Activated naive CD4-positive, alpha-beta T cell treated with anti-CD3 and anti-CD28 coated beads, Interleukin-2, amount 50 U/mL, for 24 hours (primary cell): ENCODE results near the gene SLC2A13.

Experiments
- H3K27ac Mint-ChIP-seq: one replicate; pipeline ENCODE4 v1.8.0; 2021; ENCODE audit warnings: mild to moderate bottlenecking, mixed read lengths
- H3K27me3 Mint-ChIP-seq: one replicate; pipeline ENCODE4 v1.8.0; 2021; ENCODE audit warnings: mixed read lengths
- H3K36me3 Mint-ChIP-seq: one replicate; pipeline ENCODE4 v1.8.0; 2021; ENCODE audit warnings: mixed read lengths
- H3K4me1 Mint-ChIP-seq: one replicate; pipeline ENCODE4 v1.8.0; 2021; ENCODE audit warnings: mixed read lengths
- H3K4me3 Mint-ChIP-seq: one replicate; pipeline ENCODE4 v1.8.0; 2021; ENCODE audit warnings: mild to moderate bottlenecking, mixed read lengths
- H3K9me3 Mint-ChIP-seq: one replicate; pipeline ENCODE4 v1.8.0; 2021; ENCODE audit warnings: mixed read lengths

Gene SLC2A13

DNA sequence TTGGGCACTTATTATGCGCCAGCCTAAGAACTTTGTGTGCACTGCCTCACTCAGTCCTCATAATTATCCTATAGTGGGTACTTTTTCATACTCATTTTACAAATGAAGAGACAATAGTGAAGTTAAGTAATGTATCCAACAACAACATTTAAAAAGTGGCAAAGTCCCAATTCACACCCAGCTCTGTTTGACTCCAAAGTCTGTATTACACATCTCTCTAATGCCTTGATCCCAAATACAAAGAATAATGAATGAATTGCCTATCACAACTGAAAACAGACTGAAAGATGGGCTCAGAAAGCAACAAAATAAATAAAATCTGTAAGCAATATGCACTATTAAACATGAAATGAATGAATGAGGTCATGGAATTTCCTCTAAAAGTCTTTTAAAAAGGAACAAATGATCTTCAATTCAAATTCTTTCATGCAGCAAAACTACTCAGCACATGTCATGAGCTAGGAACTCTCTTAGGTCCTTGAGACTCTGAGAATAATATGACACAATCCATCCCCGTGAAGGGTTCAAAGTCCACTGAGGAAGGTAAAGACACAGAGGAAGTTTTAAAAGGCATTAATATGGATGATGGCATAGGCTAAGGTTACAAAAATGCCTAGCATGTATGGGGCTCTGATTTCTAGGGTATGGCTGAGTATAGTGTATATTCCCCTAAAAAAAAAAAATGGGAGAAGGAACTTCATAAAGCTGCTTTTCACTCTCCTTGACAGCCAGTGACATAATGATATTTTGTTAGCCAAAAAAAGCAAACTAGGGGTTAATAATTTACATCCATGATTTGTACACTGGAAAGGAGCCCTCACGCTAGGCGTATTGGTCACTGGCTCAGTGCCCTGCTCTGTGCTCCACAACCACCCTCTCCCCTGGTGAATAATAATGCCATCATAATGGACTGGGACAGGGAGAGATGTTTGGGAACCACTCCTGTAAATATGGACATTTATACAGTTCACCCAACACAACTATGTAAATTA is 103.4 kb downstream of the SLC2A13 start:
- no peaks in the 10 kb centered on the region for H3K27me3 Mint-ChIP-seq
- no peak overlapping the region for H3K27ac Mint-ChIP-seq
- no peaks in the 10 kb centered on the region for H3K4me1 Mint-ChIP-seq
- peaks cover 10% of the 10 kb centered on the region for H3K36me3 Mint-ChIP-seq
- no peak overlapping the region for H3K4me3 Mint-ChIP-seq
- H3K9me3 Mint-ChIP-seq, result peaks cover 14% of the 10 kb centered on the region

GRCh38 chr12:40001406-40001805 is 104.5 kb downstream of the SLC2A13 start:
- Mint-ChIP-seq H3K9me3 (peaks cover 14% of the 10 kb centered on the region), H3K36me3 (peaks cover 15% of the 10 kb centered on the region), H3K27ac (no peak overlapping the region), H3K4me3 (no peak overlapping the region), H3K27me3 (no peaks in the 10 kb centered on the region), H3K4me1 (no peaks in the 10 kb centered on the region)

- H3K9me3 Mint-ChIP-seq, result peaks cover 14% of the 10 kb centered on the region
- H3K27ac Mint-ChIP-seq, result no peak overlapping the region
- H3K36me3 Mint-ChIP-seq, result peaks cover 15% of the 10 kb centered on the region
- no peaks in the 10 kb centered on the region for H3K4me1 Mint-ChIP-seq
- no peaks in the 10 kb centered on the region for H3K27me3 Mint-ChIP-seq
- no peak overlapping the region for H3K4me3 Mint-ChIP-seq
Measured at GRCh38 chr12:40000884-40001283, 105.0 kb downstream of the SLC2A13 start.

GRCh38 chr12:39993268-39993667 is 112.6 kb downstream of the SLC2A13 start:
- peaks cover 1% of the 10 kb centered on the region for H3K27me3 Mint-ChIP-seq
- no peak overlapping the region for H3K27ac Mint-ChIP-seq
- peaks cover under 1% of the 10 kb centered on the region for H3K9me3 Mint-ChIP-seq
- H3K4me3 Mint-ChIP-seq, result no peak overlapping the region
- H3K36me3 Mint-ChIP-seq, result peaks cover 4% of the 10 kb centered on the region
- H3K4me1 Mint-ChIP-seq, result no peaks in the 10 kb centered on the region

GRCh38 chr12:39990122-39991101 is 115.5 kb downstream of the SLC2A13 start:
- Mint-ChIP-seq H3K9me3 (no peaks in the 10 kb centered on the region), H3K4me3 (no peak overlapping the region), H3K4me1 (no peaks in the 10 kb centered on the region), H3K27ac (no peak overlapping the region), H3K27me3 (no peaks in the 10 kb centered on the region), H3K36me3 (no peaks in the 10 kb centered on the region)

- no peaks in the 10 kb centered on the region for H3K27me3 Mint-ChIP-seq
- no peaks in the 10 kb centered on the region for H3K4me1 Mint-ChIP-seq
- no peaks in the 10 kb centered on the region for H3K36me3 Mint-ChIP-seq
- H3K4me3 Mint-ChIP-seq, result no peak overlapping the region
- H3K9me3 Mint-ChIP-seq, result no peaks in the 10 kb centered on the region
- no peak overlapping the region for H3K27ac Mint-ChIP-seq
Measured at GRCh38 chr12:39989501-39989900, 116.4 kb downstream of the SLC2A13 start.

DNA sequence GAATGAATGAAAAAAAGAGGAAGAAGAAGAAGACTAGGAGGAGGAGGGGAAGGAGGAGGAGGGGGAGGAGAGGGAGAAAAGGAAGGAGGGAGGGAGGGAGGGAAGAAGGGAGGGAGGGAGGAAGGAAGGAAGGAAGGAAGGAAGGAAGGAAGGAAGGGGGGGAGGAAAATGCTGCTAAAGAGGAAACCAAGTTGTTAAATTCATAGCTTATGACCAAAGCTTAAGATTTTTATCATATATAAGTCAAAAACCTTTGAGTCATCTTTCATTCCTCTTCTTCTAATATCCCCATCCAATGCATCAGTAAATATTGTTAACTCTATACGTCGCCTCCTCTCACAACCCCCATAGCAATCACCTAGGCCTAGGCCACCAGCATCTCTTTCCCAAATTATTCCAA is 117.3 kb downstream of the SLC2A13 start:
- H3K27me3 Mint-ChIP-seq, result no peaks in the 10 kb centered on the region
- H3K36me3 Mint-ChIP-seq, result no peaks in the 10 kb centered on the region
- no peak overlapping the region for H3K4me3 Mint-ChIP-seq
- no peak overlapping the region for H3K27ac Mint-ChIP-seq
- H3K9me3 Mint-ChIP-seq, result no peaks in the 10 kb centered on the region
- H3K4me1 Mint-ChIP-seq, result no peaks in the 10 kb centered on the region

- Mint-ChIP-seq H3K36me3 (no peaks in the 10 kb centered on the region), H3K4me1 (no peaks in the 10 kb centered on the region), H3K4me3 (no peak overlapping the region), H3K27me3 (no peaks in the 10 kb centered on the region), H3K27ac (no peak overlapping the region), H3K9me3 (no peaks in the 10 kb centered on the region)
Measured at GRCh38 chr12:39986674-39987073, 119.2 kb downstream of the SLC2A13 start.

GRCh38 chr12:39984670-39985069 is 121.2 kb downstream of the SLC2A13 start:
- no peaks in the 10 kb centered on the region for H3K9me3 Mint-ChIP-seq
- H3K27ac Mint-ChIP-seq, result no peak overlapping the region
- H3K4me3 Mint-ChIP-seq, result no peak overlapping the region
- no peaks in the 10 kb centered on the region for H3K4me1 Mint-ChIP-seq
- no peaks in the 10 kb centered on the region for H3K36me3 Mint-ChIP-seq
- H3K27me3 Mint-ChIP-seq, result no peaks in the 10 kb centered on the region

- Mint-ChIP-seq H3K4me1 (no peaks in the 10 kb centered on the region), H3K4me3 (no peak overlapping the region), H3K9me3 (no peaks in the 10 kb centered on the region), H3K36me3 (peaks cover 2% of the 10 kb centered on the region), H3K27me3 (no peaks in the 10 kb centered on the region), H3K27ac (no peak overlapping the region)
Measured at GRCh38 chr12:39975374-39975918, 130.4 kb downstream of the SLC2A13 start.

GRCh38 chr12:39972119-39972518 is 133.8 kb downstream of the SLC2A13 start:
- Mint-ChIP-seq H3K27me3 (no peaks in the 10 kb centered on the region), H3K9me3 (no peaks in the 10 kb centered on the region), H3K4me1 (no peaks in the 10 kb centered on the region), H3K36me3 (peaks cover 2% of the 10 kb centered on the region), H3K4me3 (no peak overlapping the region), H3K27ac (no peak overlapping the region)

GRCh38 chr12:39971348-39971747 is 134.5 kb downstream of the SLC2A13 start:
- Mint-ChIP-seq H3K27ac (no peak overlapping the region), H3K9me3 (no peaks in the 10 kb centered on the region), H3K4me1 (no peaks in the 10 kb centered on the region), H3K36me3 (peaks cover 2% of the 10 kb centered on the region), H3K27me3 (no peaks in the 10 kb centered on the region), H3K4me3 (no peak overlapping the region)

DNA sequence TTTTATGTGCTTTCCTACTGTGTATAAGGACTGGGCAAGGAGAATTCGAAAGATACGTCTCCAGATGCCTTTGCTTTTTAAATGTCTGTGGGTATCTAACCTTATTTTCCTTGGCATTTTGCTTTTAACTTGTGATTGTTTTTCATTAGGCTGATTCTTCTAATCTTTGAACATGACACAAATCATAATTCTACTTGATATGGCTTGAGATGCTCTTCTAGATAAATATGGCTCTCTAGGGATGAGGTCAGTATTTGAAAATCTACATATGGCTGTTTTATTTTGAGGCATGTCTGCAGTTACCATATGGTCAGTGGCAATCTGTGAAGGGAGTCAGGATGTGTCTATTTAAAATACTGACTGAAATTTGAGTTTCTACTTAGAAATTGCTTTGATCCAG is 139.2 kb downstream of the SLC2A13 start:
- H3K27ac Mint-ChIP-seq, result no peak overlapping the region
- no peaks in the 10 kb centered on the region for H3K36me3 Mint-ChIP-seq
- H3K4me1 Mint-ChIP-seq, result no peaks in the 10 kb centered on the region
- H3K4me3 Mint-ChIP-seq, result no peak overlapping the region
- no peaks in the 10 kb centered on the region for H3K27me3 Mint-ChIP-seq
- H3K9me3 Mint-ChIP-seq, result no peaks in the 10 kb centered on the region

DNA sequence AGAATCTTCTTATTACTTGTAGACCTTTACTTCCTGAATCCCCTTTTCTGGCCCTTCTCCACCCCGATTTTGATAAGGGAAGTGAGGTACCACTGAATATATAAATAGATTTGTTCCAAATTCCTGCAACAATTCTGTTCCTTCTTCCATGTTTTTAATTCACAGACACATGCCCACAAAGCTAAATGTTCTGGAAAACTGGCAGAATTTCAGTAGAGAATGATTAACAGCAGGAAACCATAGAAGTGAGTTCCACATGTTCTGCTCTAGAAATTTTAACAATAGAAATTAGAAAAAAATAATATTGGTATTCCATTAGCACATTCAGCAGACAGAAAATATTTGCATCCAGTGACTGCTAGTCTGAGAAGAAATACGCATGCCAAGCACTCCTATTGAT is 139.6 kb downstream of the SLC2A13 start:
- H3K4me3 Mint-ChIP-seq, result no peak overlapping the region
- H3K36me3 Mint-ChIP-seq, result no peaks in the 10 kb centered on the region
- H3K27me3 Mint-ChIP-seq, result no peaks in the 10 kb centered on the region
- no peak overlapping the region for H3K27ac Mint-ChIP-seq
- H3K9me3 Mint-ChIP-seq, result no peaks in the 10 kb centered on the region
- no peaks in the 10 kb centered on the region for H3K4me1 Mint-ChIP-seq

GRCh38 chr12:39959467-39959866 is 146.4 kb downstream of the SLC2A13 start:
- no peaks in the 10 kb centered on the region for H3K4me1 Mint-ChIP-seq
- H3K36me3 Mint-ChIP-seq, result no peaks in the 10 kb centered on the region
- H3K27me3 Mint-ChIP-seq, result no peaks in the 10 kb centered on the region
- H3K27ac Mint-ChIP-seq, result no peak overlapping the region
- H3K4me3 Mint-ChIP-seq, result no peak overlapping the region
- no peaks in the 10 kb centered on the region for H3K9me3 Mint-ChIP-seq
